NCI-H1417 (cell line): ENCODE measurements around the gene LPAR3.

Source experiments
- DNase-seq, 3 experiments: peaks; one replicate each; lab custom pipeline; 2025; lab: John Stamatoyannopoulos, UW

Gene LPAR3

GRCh38 chr1:84774669-84775534 lies 118.1 kb downstream of the LPAR3 start:
- peak in 2 of 3 experiments; percentile 27 to 62 for DNase-seq

GRCh38 chr1:84773933-84774497 lies 119.0 kb downstream of the LPAR3 start:
- no peak for DNase-seq

- DNase-seq: no peak
Measured at GRCh38 chr1:84773195-84773594, 119.8 kb downstream of the LPAR3 start.

DNA sequence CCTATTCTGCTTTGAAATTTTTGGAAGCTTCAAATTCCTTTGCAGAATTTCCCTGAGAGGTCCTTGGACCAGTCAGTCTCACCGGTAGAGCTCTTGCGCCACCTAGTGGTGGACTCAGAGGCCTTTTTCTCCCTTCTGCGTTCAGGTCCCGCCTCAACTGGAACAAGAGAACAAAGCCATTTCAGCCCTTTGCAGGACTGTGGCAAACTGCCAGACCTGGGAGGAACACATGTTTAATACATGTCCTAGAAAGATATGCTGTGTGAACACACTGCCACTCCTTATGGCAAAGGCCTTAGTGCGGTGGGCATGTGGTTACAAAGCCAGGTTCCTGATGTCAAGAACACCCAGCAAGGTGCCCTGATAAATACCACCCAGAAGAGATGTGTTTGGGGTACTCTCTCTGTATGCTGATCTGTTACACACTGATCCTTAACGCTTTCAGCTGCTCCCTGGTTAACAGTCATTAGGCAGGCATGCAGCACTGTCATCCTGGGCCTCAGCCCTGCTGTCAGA lies 120.5 kb downstream of the LPAR3 start:
- DNase-seq: peak; percentile 46 to 84 (median 78)

DNA sequence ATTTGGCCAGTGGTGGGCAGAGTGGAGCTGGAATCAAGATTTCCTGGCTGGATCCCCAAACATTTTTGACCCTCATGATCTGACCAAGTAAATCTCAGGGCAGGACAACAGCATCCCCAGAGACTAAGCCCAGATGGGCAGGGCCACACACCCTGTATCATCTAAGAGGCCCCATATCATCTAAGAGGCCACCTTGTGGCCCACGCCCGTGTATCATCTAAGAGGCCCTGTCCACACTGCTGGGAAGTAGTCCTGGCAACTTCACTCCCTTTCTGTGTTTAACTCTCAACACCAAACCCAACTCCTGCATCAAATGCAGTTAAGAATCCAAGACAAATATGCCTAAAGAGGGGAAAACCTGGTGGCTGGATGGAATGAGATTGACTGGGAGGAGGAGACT lies 121.1 kb downstream of the LPAR3 start:
- no peak for DNase-seq

- DNase-seq: no peak
Measured at GRCh38 chr1:84770481-84770880, 122.5 kb downstream of the LPAR3 start.

- DNase-seq: no peak
Measured at GRCh38 chr1:84769636-84770035, 123.4 kb downstream of the LPAR3 start.

DNA sequence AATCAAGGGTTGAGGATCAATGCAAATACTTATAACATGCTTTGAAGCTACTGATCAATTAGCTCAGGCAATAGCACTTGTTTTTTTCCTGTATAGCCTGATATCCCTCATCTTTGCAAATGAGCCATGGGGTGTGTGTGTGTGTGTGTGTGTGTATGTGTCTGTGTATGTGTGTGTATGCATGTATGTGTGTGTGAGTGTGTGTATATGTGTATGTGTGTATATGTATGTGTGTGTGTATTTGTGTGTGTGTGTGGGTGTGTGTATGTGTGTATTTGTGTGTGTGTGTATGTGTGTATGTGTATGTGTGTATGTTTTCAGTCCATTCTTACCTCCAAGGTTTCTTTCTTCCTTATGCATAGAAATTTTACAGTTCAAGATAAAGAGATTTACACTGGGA lies 124.4 kb downstream of the LPAR3 start:
- no peak for DNase-seq

GRCh38 chr1:84763912-84764680 lies 128.9 kb downstream of the LPAR3 start:
- no peak for DNase-seq

GRCh38 chr1:84762664-84763063 lies 130.3 kb downstream of the LPAR3 start:
- DNase-seq: no peak
